Osteoblast (primary cell): ENCODE data around the gene TBC1D5. TPM values are rescaled to one million over a fixed set of nuclear protein-coding genes. Genes with fewer than 3 reads are reported as not detected.

Source experiments
- DNase-seq: peaks from one replicate; pipeline ENCODE4 v3.0.0; 2011; ENCODE audit warnings: low spot score, mixed read lengths; ENCODE audit not compliant: insufficient read length; ENCODE audit errors: missing footprints
- H2AFZ ChIP-seq: 2 replicates; pipeline ENCODE4 v1.6.0; 2011; ENCODE audit warnings: mild to moderate bottlenecking, low read length
- H3K27ac ChIP-seq: 2 replicates; pipeline ENCODE4 v1.5.1; 2011; ENCODE audit warnings: mild to moderate bottlenecking, low read depth, low read length, moderate library complexity
- H3K27me3 ChIP-seq: 2 replicates; pipeline ENCODE4 v1.6.0; 2012; ENCODE audit warnings: mild to moderate bottlenecking, control low read depth, inconsistent platforms, low read length, moderate library complexity; ENCODE audit not compliant: insufficient read depth
- H3K36me3 ChIP-seq: 2 replicates; pipeline ENCODE4 v1.5.1; 2011; ENCODE audit warnings: mild to moderate bottlenecking, low read length, control low read depth, moderate library complexity; ENCODE audit not compliant: insufficient read depth
- H3K4me1 ChIP-seq: 2 replicates; pipeline ENCODE4 v1.5.1; 2011; ENCODE audit warnings: mild to moderate bottlenecking, low read length, control low read depth, moderate library complexity; ENCODE audit not compliant: insufficient read depth
- H3K4me2 ChIP-seq: 2 replicates; pipeline ENCODE4 v1.6.0; 2011; ENCODE audit warnings: mild to moderate bottlenecking, low read length; ENCODE audit not compliant: insufficient read depth
- H3K4me3 ChIP-seq: fragments of 200-600 bp; sonication (generic); 3 replicates; pipeline ENCODE4 v1.5.1; 2012; ENCODE audit warnings: mild to moderate bottlenecking, low read length, inconsistent platforms; ENCODE audit not compliant: insufficient read depth
- H3K79me2 ChIP-seq: 2 replicates; pipeline ENCODE4 v1.6.0; 2012; ENCODE audit warnings: mild to moderate bottlenecking, low read length, control low read depth, inconsistent platforms; ENCODE audit not compliant: insufficient read depth
- H3K9me3 ChIP-seq: 2 replicates; pipeline ENCODE4 v1.5.1; 2011; ENCODE audit warnings: low read depth, low read length, control low read depth
- H4K20me1 ChIP-seq: 2 replicates; pipeline ENCODE4 v1.6.0; 2012; ENCODE audit warnings: mild to moderate bottlenecking, low read length, control low read depth; ENCODE audit not compliant: insufficient read depth
- CTCF ChIP-seq: IDR thresholded peaks from 2 replicates; pipeline ENCODE4 v1.5.1; 2011; ENCODE audit warnings: mild to moderate bottlenecking, low read depth, low read length, moderate library complexity; ENCODE audit errors: extremely low read depth
- total RNA-seq: library from RNA; depleted of rRNA; stranded (reverse); fragments of >200 nt; gene quantifications from 2 replicates; pipeline ENCODE4 v1.2.3, GENCODE V29; 2012

Gene TBC1D5
- total RNA-seq, 1 donor, result 117 TPM

DNA sequence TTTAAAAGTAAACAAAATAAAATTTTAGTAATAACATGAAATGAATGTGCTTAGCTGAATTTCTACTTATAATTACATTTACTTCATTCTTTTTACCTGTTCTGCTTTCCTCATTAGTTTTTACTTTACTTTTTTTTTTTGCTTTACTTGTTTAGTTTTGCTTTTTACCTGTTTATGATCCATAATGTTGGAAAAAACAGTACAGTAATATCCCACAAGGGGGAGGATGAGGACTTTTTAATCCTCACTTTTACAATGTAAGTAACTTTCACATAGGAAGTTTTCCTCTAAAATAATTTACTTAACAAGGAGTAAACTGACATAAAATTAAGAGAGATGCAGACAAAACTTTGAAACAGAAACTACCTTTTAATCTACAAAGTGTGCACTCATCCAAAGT is 268.7 kb downstream of the TBC1D5 start:
- H3K36me3 ChIP-seq, result no peaks in the 10 kb centered on the region
- H3K79me2 ChIP-seq, result no peaks in the 10 kb centered on the region
- H3K4me2 ChIP-seq, result no peak overlapping the region
- no peak overlapping the region for H2AFZ ChIP-seq
- TF ChIP-seq CTCF, result peak; percentile 41
- no peaks in the 10 kb centered on the region for H3K27me3 ChIP-seq
- no peak overlapping the region for H3K27ac ChIP-seq
- no peaks in the 10 kb centered on the region for H4K20me1 ChIP-seq
- no peaks in the 10 kb centered on the region for H3K9me3 ChIP-seq
- no peak for DNase-seq
- H3K4me3 ChIP-seq, result no peak overlapping the region
- H3K4me1 ChIP-seq, result no peaks in the 10 kb centered on the region

GRCh38 chr3:17469954-17470353 is 272.5 kb downstream of the TBC1D5 start:
- no peak overlapping the region for H3K4me3 ChIP-seq
- no peaks in the 10 kb centered on the region for H4K20me1 ChIP-seq
- H3K79me2 ChIP-seq, result no peaks in the 10 kb centered on the region
- H3K27me3 ChIP-seq, result no peaks in the 10 kb centered on the region
- H3K36me3 ChIP-seq, result no peaks in the 10 kb centered on the region
- H2AFZ ChIP-seq, result no peak overlapping the region
- H3K27ac ChIP-seq, result no peak overlapping the region
- H3K9me3 ChIP-seq, result no peaks in the 10 kb centered on the region
- no peak for TF ChIP-seq CTCF
- H3K4me2 ChIP-seq, result no peak overlapping the region
- no peaks in the 10 kb centered on the region for H3K4me1 ChIP-seq
- no peak for DNase-seq

- no peak overlapping the region for H3K4me2 ChIP-seq
- H4K20me1 ChIP-seq, result no peaks in the 10 kb centered on the region
- DNase-seq, result no peak
- H3K27ac ChIP-seq, result no peak overlapping the region
- H3K4me3 ChIP-seq, result no peak overlapping the region
- H3K27me3 ChIP-seq, result no peaks in the 10 kb centered on the region
- no peaks in the 10 kb centered on the region for H3K79me2 ChIP-seq
- H3K36me3 ChIP-seq, result no peaks in the 10 kb centered on the region
- H3K4me1 ChIP-seq, result no peaks in the 10 kb centered on the region
- H2AFZ ChIP-seq, result no peak overlapping the region
- H3K9me3 ChIP-seq, result no peaks in the 10 kb centered on the region
- no peak for TF ChIP-seq CTCF
Observed at GRCh38 chr3:17469520-17469919, 272.9 kb downstream of the TBC1D5 start.

DNA sequence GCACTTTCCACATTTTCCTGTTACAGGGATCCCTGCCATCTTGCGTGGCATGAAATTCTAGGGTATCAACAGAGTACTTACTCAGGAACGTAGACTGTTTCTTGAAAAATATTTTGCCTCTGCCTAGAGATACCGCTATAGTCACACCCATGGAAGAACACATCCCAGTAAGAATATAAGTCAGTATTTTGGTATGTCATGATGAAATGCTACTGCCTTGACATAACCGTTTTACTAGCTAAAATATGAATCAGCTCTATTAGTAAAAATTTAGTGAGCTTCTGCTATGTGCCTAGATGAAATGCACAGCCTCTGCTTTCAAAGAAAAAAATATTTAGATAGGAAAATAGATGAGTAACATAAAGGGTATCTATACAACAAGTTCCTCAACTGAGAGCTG is 276.4 kb downstream of the TBC1D5 start:
- no peak for TF ChIP-seq CTCF
- Histone ChIP-seq H3K27ac (peak overlapping the region; percentile 54), H3K4me1 (no peaks in the 10 kb centered on the region), H3K36me3 (no peaks in the 10 kb centered on the region), H3K9me3 (no peaks in the 10 kb centered on the region), H3K79me2 (no peaks in the 10 kb centered on the region), H4K20me1 (no peaks in the 10 kb centered on the region), H3K4me2 (no peak overlapping the region), H3K27me3 (no peaks in the 10 kb centered on the region), H2AFZ (no peak overlapping the region), H3K4me3 (no peak overlapping the region)
- no peak for DNase-seq
